ENCODE data around the gene RPL3.
A peak's percentile ranks its signal among the peaks of the same experiment; 100 is the strongest.
"Not testable (repeated sequence)": the region's sequence is repeated elsewhere in the genome, so short reads cannot be mapped to it uniquely, and the experiment has no call there.

RPL3 gene

GRCh38 chr22:39319284-39320022, at the start of gene RPL3:
TSS of gene RPL3 (minus strand) at chr22:39319623. CDS start at chr22:39319597, 26 bp downstream.
- Mint-ChIP-seq H3K9me3 (no peaks in the 10 kb centered on the region), H3K27me3 (peaks cover 4% of the 10 kb centered on the region), H3K4me1 (peaks cover 49% of the 10 kb centered on the region), H3K36me3 (peaks cover 49% of the 10 kb centered on the region), H3K27ac (peak within 1 kb of the TSS; percentile 98), H3K4me3 (peak within 1 kb of the TSS; percentile 92)
- CTCF ChIA-PET, result interaction anchor here (0.7 to 7.6 kb wide), 16 partner anchors 8 to 449 kb away, joined by 3 to 91 read pairs (median 4); partner anchors contain the start of genes ATF4 and CBX7
- DNase-seq, result peak; percentile 96

- CTCF ChIA-PET, result no interaction called here
- peaks cover 2% of the 10 kb centered on the region for H3K9me3 Mint-ChIP-seq
- no peak overlapping the region for H3K27ac Mint-ChIP-seq
These were observed 49.8 kb upstream of the RPL3 start for GRCh38 chr22:39369186-39369585.

GRCh38 chr22:39368461-39368911, 49.1 kb upstream of the RPL3 start:
- DNase-seq, result no peak
- H3K4me1 Mint-ChIP-seq, result no peaks in the 10 kb centered on the region
- CTCF ChIA-PET, result no interaction called here
- H3K4me3 Mint-ChIP-seq, result no peak overlapping the region
- H3K27ac Mint-ChIP-seq, result no peak overlapping the region
- H3K27me3 Mint-ChIP-seq, result peaks cover 34% of the 10 kb centered on the region
- H3K36me3 Mint-ChIP-seq, result no peaks in the 10 kb centered on the region
- H3K9me3 Mint-ChIP-seq, result peaks cover 2% of the 10 kb centered on the region

More at GRCh38 chr22:39369186-39369585, 49.8 kb upstream of the RPL3 start:
- H3K4me3 Mint-ChIP-seq, result no peak overlapping the region
- DNase-seq, result no peak
- H3K27me3 Mint-ChIP-seq, result peaks cover 32% of the 10 kb centered on the region
- no peaks in the 10 kb centered on the region for H3K4me1 Mint-ChIP-seq
- H3K36me3 Mint-ChIP-seq, result no peaks in the 10 kb centered on the region

- H3K27ac Mint-ChIP-seq, result no peak overlapping the region
- H3K4me3 Mint-ChIP-seq, result no peak overlapping the region
These were observed 47.6 kb upstream of the RPL3 start for GRCh38 chr22:39367035-39367434.

GRCh38 chr22:39365492-39365780, 46.0 kb upstream of the RPL3 start:
- Mint-ChIP-seq H3K27me3 (peaks cover 48% of the 10 kb centered on the region), H3K36me3 (no peaks in the 10 kb centered on the region), H3K9me3 (no peaks in the 10 kb centered on the region), H3K4me3 (no peak overlapping the region), H3K27ac (no peak overlapping the region), H3K4me1 (no peaks in the 10 kb centered on the region)
- DNase-seq, result no peak
- CTCF ChIA-PET, result no interaction called here

More at GRCh38 chr22:39367035-39367434, 47.6 kb upstream of the RPL3 start:
- peaks cover 2% of the 10 kb centered on the region for H3K9me3 Mint-ChIP-seq
- H3K36me3 Mint-ChIP-seq, result no peaks in the 10 kb centered on the region
- no peaks in the 10 kb centered on the region for H3K4me1 Mint-ChIP-seq
- peaks cover 37% of the 10 kb centered on the region for H3K27me3 Mint-ChIP-seq
- CTCF ChIA-PET, result no interaction called here
- no peak for DNase-seq

GRCh38 chr22:39364714-39365491, 45.5 kb upstream of the RPL3 start:
- CTCF ChIA-PET, result no interaction called here
- H3K27me3 Mint-ChIP-seq, result peaks cover 53% of the 10 kb centered on the region
- H3K4me3 Mint-ChIP-seq, result no peak overlapping the region
- H3K9me3 Mint-ChIP-seq, result no peaks in the 10 kb centered on the region
- no peak for DNase-seq
- no peaks in the 10 kb centered on the region for H3K36me3 Mint-ChIP-seq
- H3K4me1 Mint-ChIP-seq, result no peaks in the 10 kb centered on the region
- H3K27ac Mint-ChIP-seq, result no peak overlapping the region

GRCh38 chr22:39363751-39364515, 44.5 kb upstream of the RPL3 start:
- H3K27ac Mint-ChIP-seq, result no peak overlapping the region
- CTCF ChIA-PET, result no interaction called here
- H3K36me3 Mint-ChIP-seq, result no peaks in the 10 kb centered on the region
- no peaks in the 10 kb centered on the region for H3K4me1 Mint-ChIP-seq
- H3K9me3 Mint-ChIP-seq, result no peaks in the 10 kb centered on the region
- DNase-seq, result no peak
- H3K27me3 Mint-ChIP-seq, result peaks cover 51% of the 10 kb centered on the region
- no peak overlapping the region for H3K4me3 Mint-ChIP-seq

- CTCF ChIA-PET, result no interaction called here
- no peak overlapping the region for H3K27ac Mint-ChIP-seq
- DNase-seq, result no peak
These were observed 43.5 kb upstream of the RPL3 start for GRCh38 chr22:39362932-39363331.

GRCh38 chr22:39362271-39362670, 42.8 kb upstream of the RPL3 start:
- Mint-ChIP-seq H3K4me3 (no peak overlapping the region), H3K27me3 (peaks cover 51% of the 10 kb centered on the region), H3K4me1 (no peaks in the 10 kb centered on the region), H3K36me3 (no peaks in the 10 kb centered on the region), H3K27ac (no peak overlapping the region), H3K9me3 (no peaks in the 10 kb centered on the region)
- no peak for DNase-seq
- CTCF ChIA-PET, result no interaction called here

More at GRCh38 chr22:39362932-39363331, 43.5 kb upstream of the RPL3 start:
- no peaks in the 10 kb centered on the region for H3K9me3 Mint-ChIP-seq
- H3K4me3 Mint-ChIP-seq, result no peak overlapping the region
- no peaks in the 10 kb centered on the region for H3K36me3 Mint-ChIP-seq
- no peaks in the 10 kb centered on the region for H3K4me1 Mint-ChIP-seq
- H3K27me3 Mint-ChIP-seq, result peaks cover 51% of the 10 kb centered on the region

GRCh38 chr22:39361496-39361895, 42.1 kb upstream of the RPL3 start:
- CTCF ChIA-PET, result no interaction called here
- H3K36me3 Mint-ChIP-seq, result no peaks in the 10 kb centered on the region
- no peaks in the 10 kb centered on the region for H3K4me1 Mint-ChIP-seq
- no peak overlapping the region for H3K4me3 Mint-ChIP-seq
- no peaks in the 10 kb centered on the region for H3K9me3 Mint-ChIP-seq
- H3K27ac Mint-ChIP-seq, result no peak overlapping the region
- DNase-seq, result no peak
- peaks cover 45% of the 10 kb centered on the region for H3K27me3 Mint-ChIP-seq

GRCh38 chr22:39360674-39361413, 41.4 kb upstream of the RPL3 start:
- Mint-ChIP-seq H3K4me3 (no peak overlapping the region), H3K4me1 (no peaks in the 10 kb centered on the region), H3K27ac (no peak overlapping the region), H3K36me3 (no peaks in the 10 kb centered on the region), H3K27me3 (peaks cover 48% of the 10 kb centered on the region), H3K9me3 (no peaks in the 10 kb centered on the region)
- CTCF ChIA-PET, result no interaction called here
- no peak for DNase-seq

GRCh38 chr22:39360242-39360641, 40.8 kb upstream of the RPL3 start:
- no peaks in the 10 kb centered on the region for H3K4me1 Mint-ChIP-seq
- H3K27ac Mint-ChIP-seq, result no peak overlapping the region
- no peak overlapping the region for H3K4me3 Mint-ChIP-seq
- CTCF ChIA-PET, result no interaction called here
- H3K36me3 Mint-ChIP-seq, result no peaks in the 10 kb centered on the region
- no peaks in the 10 kb centered on the region for H3K9me3 Mint-ChIP-seq
- peaks cover 48% of the 10 kb centered on the region for H3K27me3 Mint-ChIP-seq
- DNase-seq, result no peak

- CTCF ChIA-PET, result no interaction called here
- DNase-seq, result no peak
- H3K4me1 Mint-ChIP-seq, result no peaks in the 10 kb centered on the region
- H3K36me3 Mint-ChIP-seq, result no peaks in the 10 kb centered on the region
- peaks cover 43% of the 10 kb centered on the region for H3K27me3 Mint-ChIP-seq
- no peak overlapping the region for H3K4me3 Mint-ChIP-seq
- no peaks in the 10 kb centered on the region for H3K9me3 Mint-ChIP-seq
- H3K27ac Mint-ChIP-seq, result no peak overlapping the region
These were observed 40.3 kb upstream of the RPL3 start for GRCh38 chr22:39359659-39360195.

GRCh38 chr22:39358197-39358596, 38.8 kb upstream of the RPL3 start:
- H3K27ac Mint-ChIP-seq, DNase-seq, H3K36me3 Mint-ChIP-seq, H3K4me1 Mint-ChIP-seq, CTCF ChIA-PET, H3K4me3 Mint-ChIP-seq, H3K9me3 Mint-ChIP-seq: not testable (repeated sequence)
- peaks cover 35% of the 10 kb centered on the region for H3K27me3 Mint-ChIP-seq
